Omental fat pad (tissue), 4 donors: Measurements from ENCODE around the gene ADGRG7. TPM values are rescaled to one million over a fixed set of nuclear protein-coding genes. Genes with fewer than 3 reads are reported as not detected.

Source experiments
- ATAC-seq: fragments of 150-250 bp; one replicate; pipeline ENCODE4 v1.9.1; 2016; ENCODE audit warnings: mild to moderate bottlenecking, moderate library complexity; ENCODE audit not compliant: low FRiP score
- DNase-seq: peaks from one replicate; pipeline ENCODE4 v3.0.0-alpha.2; 2019; ENCODE audit warnings: low spot score
- total RNA-seq, 4 donors: library from RNA; depleted of rRNA; stranded (reverse); fragments of >200 nt; gene quantifications; one replicate each; pipeline ENCODE4 v1.1.0, GENCODE V29; 2016
- TF ChIP-seq, protein P1 (sequence below), 3 donors: fragments of 450-650 bp; IDR thresholded peaks; one replicate each; pipeline ENCODE4 v1.5.1; 2016 to 2017; ENCODE audit warnings: antibody characterized with exemption in 3 of 3, mild to moderate bottlenecking in 3 of 3, moderate library complexity in 2 of 3

ADGRG7 gene
- total RNA-seq, 4 donors from 2014 or later = not detected

DNA sequence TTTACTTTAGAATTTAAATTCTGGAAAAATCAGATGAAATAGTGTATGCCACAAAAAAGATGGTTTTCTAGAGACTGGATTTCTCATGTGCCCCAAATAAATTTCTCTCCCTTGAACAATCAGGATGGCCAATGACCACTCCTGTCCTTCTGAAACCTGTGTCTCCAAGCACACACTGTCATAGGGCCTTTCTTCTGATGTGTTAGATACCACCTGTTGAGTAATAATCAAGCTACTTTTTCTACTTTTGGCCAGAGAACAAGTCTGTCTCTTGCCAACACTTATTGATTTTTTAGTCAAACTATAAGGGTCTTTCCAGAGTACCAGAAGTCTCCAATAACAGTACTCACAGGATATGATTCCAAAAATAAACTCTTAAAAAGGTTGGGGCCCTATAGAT lies 83.8 kb downstream of the ADGRG7 start:
- no peak for DNase-seq
- TF ChIP-seq, protein P1, sequence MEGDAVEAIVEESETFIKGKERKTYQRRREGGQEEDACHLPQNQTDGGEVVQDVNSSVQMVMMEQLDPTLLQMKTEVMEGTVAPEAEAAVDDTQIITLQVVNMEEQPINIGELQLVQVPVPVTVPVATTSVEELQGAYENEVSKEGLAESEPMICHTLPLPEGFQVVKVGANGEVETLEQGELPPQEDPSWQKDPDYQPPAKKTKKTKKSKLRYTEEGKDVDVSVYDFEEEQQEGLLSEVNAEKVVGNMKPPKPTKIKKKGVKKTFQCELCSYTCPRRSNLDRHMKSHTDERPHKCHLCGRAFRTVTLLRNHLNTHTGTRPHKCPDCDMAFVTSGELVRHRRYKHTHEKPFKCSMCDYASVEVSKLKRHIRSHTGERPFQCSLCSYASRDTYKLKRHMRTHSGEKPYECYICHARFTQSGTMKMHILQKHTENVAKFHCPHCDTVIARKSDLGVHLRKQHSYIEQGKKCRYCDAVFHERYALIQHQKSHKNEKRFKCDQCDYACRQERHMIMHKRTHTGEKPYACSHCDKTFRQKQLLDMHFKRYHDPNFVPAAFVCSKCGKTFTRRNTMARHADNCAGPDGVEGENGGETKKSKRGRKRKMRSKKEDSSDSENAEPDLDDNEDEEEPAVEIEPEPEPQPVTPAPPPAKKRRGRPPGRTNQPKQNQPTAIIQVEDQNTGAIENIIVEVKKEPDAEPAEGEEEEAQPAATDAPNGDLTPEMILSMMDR (IDR thresholded peaks at IDR 0.05) = no peak
- ATAC-seq = no peak

DNA sequence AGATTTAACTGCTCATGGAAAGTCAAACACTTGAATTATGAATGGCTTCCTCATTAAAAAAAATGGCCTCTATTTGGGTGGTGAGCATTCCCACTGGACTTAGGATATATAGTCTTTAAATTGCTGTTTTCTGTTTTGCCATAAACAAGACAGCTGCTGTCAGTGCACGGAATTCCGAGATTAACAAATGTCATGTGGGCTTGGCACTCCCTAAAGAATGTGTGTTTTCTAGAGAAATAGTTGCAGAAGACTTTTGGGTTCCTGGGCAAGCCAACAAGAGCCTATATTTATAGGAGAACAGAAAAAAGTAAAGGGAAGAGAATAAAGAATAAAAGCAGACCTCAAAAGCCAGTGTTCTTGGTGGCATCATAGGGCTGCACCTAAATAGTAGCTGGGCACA lies 86.3 kb downstream of the ADGRG7 start:
- DNase-seq (no peak), ATAC-seq (no peak)
- TF ChIP-seq, protein P1 (IDR thresholded peaks at IDR 0.05) = no peak

DNA sequence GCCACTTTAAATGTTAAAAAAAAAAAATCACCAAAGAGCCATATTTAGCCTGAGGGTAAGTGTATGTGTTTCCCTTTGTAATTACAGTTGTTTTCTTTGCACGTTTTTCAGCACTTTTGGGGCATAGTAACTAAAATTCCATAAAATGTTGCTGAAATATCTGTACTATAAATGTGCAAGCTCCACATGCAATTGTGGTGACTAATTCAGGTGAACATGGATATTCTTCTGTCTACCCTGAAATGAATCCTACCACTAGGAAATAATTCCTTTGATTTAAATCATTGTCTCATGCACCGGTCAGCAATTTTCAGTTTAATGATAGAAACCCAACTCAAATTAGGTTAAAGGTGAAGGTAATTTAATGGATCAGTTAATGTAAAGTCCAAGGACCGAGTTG lies 86.8 kb downstream of the ADGRG7 start:
- ATAC-seq (no peak), DNase-seq (no peak)
- TF ChIP-seq, protein P1 (IDR thresholded peaks at IDR 0.05) = no peak

GRCh38 chr3:100697172-100697571 lies 87.8 kb downstream of the ADGRG7 start:
- DNase-seq (no peak), ATAC-seq (no peak)
- TF ChIP-seq, protein P1 (IDR thresholded peaks at IDR 0.05) = no peak

GRCh38 chr3:100697723-100698285 lies 88.4 kb downstream of the ADGRG7 start:
- DNase-seq = no peak
- TF ChIP-seq, protein P1 (IDR thresholded peaks at IDR 0.05) = no peak
- no peak for ATAC-seq

- ATAC-seq (no peak), DNase-seq (no peak)
- TF ChIP-seq, protein P1 (IDR thresholded peaks at IDR 0.05) = no peak
Measured at GRCh38 chr3:100698736-100699135, 89.3 kb downstream of the ADGRG7 start.

- no peak for DNase-seq
- TF ChIP-seq, protein P1 (IDR thresholded peaks at IDR 0.05) = no peak
Measured at GRCh38 chr3:100700708-100701107, 91.3 kb downstream of the ADGRG7 start.

More at GRCh38 chr3:100700708-100701107, 91.3 kb downstream of the ADGRG7 start:
- no peak for ATAC-seq
